Trophoblast cell (in vitro differentiated cells and primary cell): Measurements from ENCODE around the gene ARRDC1.
"Not testable (repeated sequence)": the region's sequence is repeated elsewhere in the genome, so short reads cannot be mapped to it uniquely, and the experiment has no call there.

Source experiments
- DNase-seq, 2 donors: peaks; one replicate each; pipeline ENCODE4 v3.0.0-alpha.2; 2016
- H2AFZ ChIP-seq: 2 replicates; pipeline ENCODE4 v1.6.1; 2013; ENCODE audit warnings: low read length, moderate library complexity, mild to moderate bottlenecking; ENCODE audit not compliant: insufficient read depth, poor library complexity
- H2AK5ac ChIP-seq: 2 replicates; pipeline ENCODE4 v1.6.1; 2013; ENCODE audit warnings: mild to moderate bottlenecking, low read length
- H2BK120ac ChIP-seq: 2 replicates; pipeline ENCODE4 v1.6.1; 2013; ENCODE audit warnings: low read length, mild to moderate bottlenecking, moderate library complexity; ENCODE audit not compliant: insufficient read depth, poor library complexity
- H2BK12ac ChIP-seq: 2 replicates; pipeline ENCODE4 v1.6.1; 2013; ENCODE audit warnings: mild to moderate bottlenecking, low read length, moderate library complexity
- H2BK5ac ChIP-seq: 2 replicates; pipeline ENCODE4 v1.6.1; 2013; ENCODE audit warnings: low read length, low read depth, moderate library complexity, mild to moderate bottlenecking; ENCODE audit not compliant: poor library complexity
- H3K14ac ChIP-seq: 2 replicates; pipeline ENCODE4 v1.6.1; 2013; ENCODE audit warnings: mild to moderate bottlenecking, low read length
- H3K18ac ChIP-seq: 2 replicates; pipeline ENCODE4 v1.6.1; 2013; ENCODE audit warnings: mild to moderate bottlenecking, low read length
- H3K23ac ChIP-seq: 2 replicates; pipeline ENCODE4 v1.6.1; 2013; ENCODE audit warnings: low read length
- H3K27ac ChIP-seq: 2 replicates; pipeline ENCODE4 v1.5.1; 2013; ENCODE audit warnings: low read depth, mild to moderate bottlenecking, inconsistent platforms, low read length, moderate library complexity
- H3K27me3 ChIP-seq: 2 replicates; pipeline ENCODE4 v1.6.1; 2013; ENCODE audit warnings: inconsistent platforms, mild to moderate bottlenecking, low read length, moderate library complexity; ENCODE audit not compliant: insufficient read depth
- H3K36me3 ChIP-seq, 2 experiments: 1 replicate in 1 of 2; 2 replicates in 1 of 2; pipeline ENCODE4 v1.6.1; 2013; ENCODE audit warnings: low read length in 2 of 2, mild to moderate bottlenecking in 2 of 2, moderate library complexity in 1 of 2; ENCODE audit not compliant: insufficient read depth in 2 of 2, control insufficient read depth in 1 of 2
- H3K4ac ChIP-seq: 2 replicates; pipeline ENCODE4 v1.6.1; 2013; ENCODE audit warnings: low read depth, mild to moderate bottlenecking, low read length, moderate library complexity
- H3K4me1 ChIP-seq, 2 experiments: 1 replicate in 1 of 2; 2 replicates in 1 of 2; pipeline ENCODE4 v1.6.1; 2013; ENCODE audit warnings: low read length in 2 of 2, mild to moderate bottlenecking in 2 of 2, moderate library complexity in 1 of 2; ENCODE audit not compliant: insufficient read depth in 2 of 2, control insufficient read depth in 1 of 2
- H3K4me2 ChIP-seq: 2 replicates; pipeline ENCODE4 v1.6.1; 2013; ENCODE audit warnings: inconsistent platforms, mild to moderate bottlenecking, low read length, moderate library complexity
- H3K4me3 ChIP-seq: 2 replicates; pipeline ENCODE4 v1.5.1; 2013; ENCODE audit warnings: mild to moderate bottlenecking, low read depth, low read length, inconsistent platforms
- H3K79me1 ChIP-seq: one replicate; pipeline ENCODE4 v1.6.1; 2013; ENCODE audit warnings: low read length
- H3K79me2 ChIP-seq: 2 replicates; pipeline ENCODE4 v1.6.1; 2013; ENCODE audit warnings: low read length, mild to moderate bottlenecking; ENCODE audit not compliant: control insufficient read depth, insufficient read depth, poor library complexity
- H3K9ac ChIP-seq: 2 replicates; pipeline ENCODE4 v1.6.1; 2013; ENCODE audit warnings: mild to moderate bottlenecking, low read length
- H3K9me3 ChIP-seq: 2 replicates; pipeline ENCODE4 v1.6.1; 2013; ENCODE audit warnings: low read depth, mild to moderate bottlenecking, control low read depth, inconsistent platforms, low read length; ENCODE audit not compliant: insufficient read depth
- H4K12ac ChIP-seq: 2 replicates; pipeline ENCODE4 v1.6.1; 2013; ENCODE audit warnings: low read depth, mild to moderate bottlenecking, low read length, moderate library complexity
- H4K8ac ChIP-seq: 2 replicates; pipeline ENCODE4 v1.6.1; 2013; ENCODE audit warnings: low read depth, mild to moderate bottlenecking, low read length, moderate library complexity
- H4K91ac ChIP-seq: one replicate; pipeline ENCODE4 v1.6.1; 2013; ENCODE audit warnings: low read depth, mild to moderate bottlenecking, low read length, moderate library complexity
- WGBS: extraction: QIAGEN DNeasy Blood & Tissue Kit; methylation state at CpG from one replicate; pipeline ENCODE4 v1.1.7; 2013; ENCODE audit warnings: missing lambda C conversion rate; ENCODE audit not compliant: insufficient read length, insufficient coverage; ENCODE audit errors: extremely low coverage; 5-methylcytosine and 5-hydroxymethylcytosine counted together

Gene ARRDC1

DNA sequence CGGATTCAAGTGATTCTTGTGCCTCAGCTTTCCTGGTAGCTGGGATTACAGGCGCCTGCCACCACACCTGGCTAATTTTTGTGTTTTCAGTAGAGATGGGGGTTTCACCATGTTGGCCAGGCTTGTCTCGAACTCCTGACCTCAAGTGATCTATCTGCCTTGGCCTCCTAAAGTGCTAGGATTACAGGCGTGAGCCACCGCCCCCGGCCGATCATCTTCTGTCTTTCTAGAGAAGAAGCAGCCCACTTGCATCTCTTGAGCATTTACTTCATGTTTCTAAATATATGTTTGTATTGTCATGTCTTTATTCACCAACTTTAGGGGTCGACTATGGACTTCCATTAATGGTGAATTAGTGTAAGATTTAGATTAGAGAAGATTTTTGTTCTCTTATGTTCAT lies 16.7 kb downstream of the ARRDC1 start:
- not testable (repeated sequence) for H3K4me1 ChIP-seq, H2AFZ ChIP-seq, H3K4me2 ChIP-seq, H3K14ac ChIP-seq, H3K27ac ChIP-seq, DNase-seq, H3K18ac ChIP-seq, H2AK5ac ChIP-seq, H3K4me3 ChIP-seq, H4K91ac ChIP-seq, H3K23ac ChIP-seq, H3K9ac ChIP-seq, H3K9me3 ChIP-seq, H2BK5ac ChIP-seq, H4K8ac ChIP-seq, H4K12ac ChIP-seq, H2BK120ac ChIP-seq, H3K79me1 ChIP-seq, H2BK12ac ChIP-seq, H3K36me3 ChIP-seq, H3K27me3 ChIP-seq
- peak overlapping the region; percentile 91 for H3K4ac ChIP-seq
- WGBS = no CpG with 5 or more reads among the region's 8 CpGs
- peaks cover 24% of the 10 kb centered on the region for H3K79me2 ChIP-seq

DNA sequence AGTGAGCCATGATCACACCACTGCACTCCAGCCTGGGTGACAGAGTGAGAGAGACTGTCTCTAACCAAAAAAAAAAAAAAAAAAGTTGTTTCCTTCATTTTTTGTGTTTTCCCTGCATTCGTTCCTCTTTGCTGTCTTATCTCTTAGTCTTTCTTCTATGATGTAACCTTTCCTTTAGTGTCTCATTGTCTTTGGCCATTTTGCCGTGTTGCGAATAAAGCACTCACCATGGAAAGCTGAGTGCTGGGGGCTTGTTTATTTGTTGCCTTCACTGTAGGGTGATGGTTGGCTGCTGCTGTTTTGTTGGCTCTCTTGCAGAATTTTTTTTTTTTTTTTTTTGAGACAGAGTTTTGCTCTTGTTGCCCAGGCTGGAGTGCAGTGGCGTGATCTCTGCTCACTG lies 21.0 kb downstream of the ARRDC1 start:
- H4K12ac ChIP-seq = no peak overlapping the region
- no peak overlapping the region for H2BK5ac ChIP-seq
- no peak overlapping the region for H3K23ac ChIP-seq
- no peak overlapping the region for H3K4me3 ChIP-seq
- H3K4me2 ChIP-seq = no peak overlapping the region
- no peak overlapping the region for H2AFZ ChIP-seq
- no peak overlapping the region for H2AK5ac ChIP-seq
- no CpG with 5 or more reads among the region's 4 CpGs for WGBS
- H4K8ac ChIP-seq = no peak overlapping the region
- H4K91ac ChIP-seq = no peak overlapping the region
- H3K27ac ChIP-seq = no peak overlapping the region
- peak overlapping the region; percentile 95 for H3K4ac ChIP-seq
- no peaks in the 10 kb centered on the region for H3K36me3 ChIP-seq
- H2BK12ac ChIP-seq = no peak overlapping the region
- no peak overlapping the region for H3K9ac ChIP-seq
- H3K27me3 ChIP-seq = no peaks in the 10 kb centered on the region
- no peak for DNase-seq
- peaks cover 2 to 4% of the 10 kb centered on the region in 2 experiments for H3K4me1 ChIP-seq
- no peak overlapping the region for H3K18ac ChIP-seq
- peaks cover 24% of the 10 kb centered on the region for H3K79me2 ChIP-seq
- no peaks in the 10 kb centered on the region for H3K79me1 ChIP-seq
- H3K14ac ChIP-seq = no peak overlapping the region
- H2BK120ac ChIP-seq = no peak overlapping the region
- H3K9me3 ChIP-seq = no peaks in the 10 kb centered on the region

DNA sequence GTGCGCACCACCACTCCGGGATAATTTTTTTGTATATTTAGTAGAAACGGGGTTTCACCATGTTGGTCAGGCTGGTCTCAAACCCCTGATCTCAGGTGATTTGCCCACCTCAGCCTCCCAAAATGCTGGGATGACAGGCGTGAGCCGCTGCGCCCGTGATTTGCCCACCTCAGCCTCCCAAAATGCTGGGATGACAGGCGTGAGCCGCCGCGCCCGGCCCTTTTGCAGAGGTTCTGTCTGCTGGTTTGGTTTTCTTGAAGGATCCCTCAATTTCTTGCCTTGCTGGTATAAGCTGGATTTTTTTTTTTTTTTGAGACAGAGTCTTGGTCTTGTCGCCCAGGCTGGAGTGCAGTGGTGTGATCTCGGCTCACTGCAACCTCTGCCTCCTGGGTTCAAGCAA lies 21.9 kb downstream of the ARRDC1 start:
- not testable (repeated sequence) for H3K9me3 ChIP-seq, H4K12ac ChIP-seq, H3K36me3 ChIP-seq, H3K23ac ChIP-seq, H3K4me3 ChIP-seq, H3K4me1 ChIP-seq, DNase-seq, H3K18ac ChIP-seq, H2AFZ ChIP-seq, H4K91ac ChIP-seq, H2AK5ac ChIP-seq, H3K27me3 ChIP-seq, H3K4me2 ChIP-seq, H2BK120ac ChIP-seq, H3K14ac ChIP-seq, H3K79me1 ChIP-seq, H3K27ac ChIP-seq, H3K9ac ChIP-seq, H4K8ac ChIP-seq, H2BK5ac ChIP-seq, H2BK12ac ChIP-seq
- H3K4ac ChIP-seq = peak overlapping the region; percentile 80
- no CpG with 5 or more reads among the region's 14 CpGs for WGBS
- H3K79me2 ChIP-seq = peaks cover 24% of the 10 kb centered on the region

DNA sequence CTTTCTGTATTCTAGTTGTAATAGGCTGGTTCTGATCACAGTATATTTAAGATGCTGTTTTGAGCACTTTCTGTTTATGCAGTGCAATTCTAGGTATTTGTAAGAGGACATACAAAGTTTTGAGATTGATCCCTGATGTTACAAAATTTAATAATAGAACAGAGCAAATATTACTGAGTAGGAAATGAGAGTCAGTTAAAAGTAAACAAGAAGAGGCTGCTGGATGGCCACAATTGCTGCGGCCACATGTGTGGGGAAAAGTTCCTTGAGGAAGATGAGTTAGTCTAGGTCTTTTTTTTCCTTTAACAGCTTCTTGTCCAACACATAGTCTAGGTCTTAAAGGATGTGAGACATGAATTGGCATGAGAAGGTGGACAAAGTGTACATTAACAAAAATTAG lies 24.6 kb downstream of the ARRDC1 start:
- Histone ChIP-seq H3K18ac (no peak overlapping the region), H3K4me1 (peaks cover 2 to 4% of the 10 kb centered on the region in 2 experiments), H4K12ac (no peak overlapping the region), H3K9ac (no peak overlapping the region), H3K36me3 (no peaks in the 10 kb centered on the region), H3K4me3 (no peak overlapping the region), H2AK5ac (no peak overlapping the region), H4K8ac (no peak overlapping the region), H3K27ac (no peak overlapping the region), H2BK12ac (no peak overlapping the region), H2BK5ac (no peak overlapping the region), H3K14ac (no peak overlapping the region), H2AFZ (no peak overlapping the region), H3K79me2 (peaks cover 22% of the 10 kb centered on the region), H3K4ac (peak overlapping the region; percentile 64), H3K79me1 (no peaks in the 10 kb centered on the region), H3K9me3 (no peaks in the 10 kb centered on the region), H3K23ac (no peak overlapping the region), H3K4me2 (no peak overlapping the region), H3K27me3 (no peaks in the 10 kb centered on the region), H2BK120ac (no peak overlapping the region), H4K91ac (no peak overlapping the region)
- DNase-seq = no peak
- WGBS = no CpG with 5 or more reads among the region's 1 CpG
